Measurements from ENCODE around the gene S100A4.
"Not testable (repeated sequence)": the region's sequence is repeated elsewhere in the genome, so short reads cannot be mapped to it uniquely, and the experiment has no call there.

The S100A4 gene

GRCh38 chr1:153545067-153546055, at the start of gene S100A4:
Gene S100A4 (minus strand): TSS chr1:153545806. CDS start chr1:153544794, 1,012 bp downstream.
- DNase-seq, result peak; percentile 85

- no peak for DNase-seq
Measured at GRCh38 chr1:153592748-153593147, 47.1 kb upstream of the S100A4 start.

- DNase-seq, result no peak
Measured at GRCh38 chr1:153588482-153588881, 42.9 kb upstream of the S100A4 start.

DNA sequence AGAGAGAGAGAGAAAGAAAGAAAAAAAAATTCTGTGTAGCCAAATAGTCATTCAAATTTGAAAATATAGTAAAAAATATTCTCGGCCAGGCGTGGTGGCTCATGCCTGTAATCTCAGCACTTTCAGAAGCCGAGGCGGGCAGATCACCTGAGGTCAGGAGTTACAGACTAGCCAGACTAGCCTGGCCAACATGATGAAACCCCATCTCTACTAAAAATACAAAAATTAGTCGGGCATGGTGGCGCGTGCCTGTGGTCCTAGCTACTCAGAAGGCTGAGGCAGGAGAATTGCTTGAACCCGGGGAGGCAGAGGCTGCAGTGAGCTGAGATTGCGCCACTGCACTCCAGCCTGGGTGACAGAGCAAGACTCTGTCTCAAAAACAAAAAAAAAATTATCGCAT, 42.4 kb upstream of the S100A4 start:
- DNase-seq, result not testable (repeated sequence)

DNA sequence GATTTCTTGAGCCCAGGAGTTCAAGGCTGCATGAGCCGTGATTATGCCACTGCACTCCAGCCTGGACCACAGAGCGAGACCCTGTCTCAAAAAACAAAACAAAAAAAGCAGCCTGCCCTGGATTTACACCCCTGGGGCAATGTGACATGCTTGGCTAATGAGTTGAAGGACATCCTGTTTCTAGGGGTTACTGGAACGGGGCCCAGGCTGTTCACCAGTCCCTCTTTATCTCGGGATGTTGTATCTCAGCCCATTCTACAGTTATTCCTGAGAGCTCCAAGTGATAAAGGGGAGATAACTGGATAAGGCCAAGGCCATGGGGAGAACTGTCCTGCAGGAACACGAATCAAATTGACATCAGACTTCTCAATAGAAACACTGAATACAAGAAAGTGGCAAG, 41.7 kb upstream of the S100A4 start:
- no peak for DNase-seq

DNA sequence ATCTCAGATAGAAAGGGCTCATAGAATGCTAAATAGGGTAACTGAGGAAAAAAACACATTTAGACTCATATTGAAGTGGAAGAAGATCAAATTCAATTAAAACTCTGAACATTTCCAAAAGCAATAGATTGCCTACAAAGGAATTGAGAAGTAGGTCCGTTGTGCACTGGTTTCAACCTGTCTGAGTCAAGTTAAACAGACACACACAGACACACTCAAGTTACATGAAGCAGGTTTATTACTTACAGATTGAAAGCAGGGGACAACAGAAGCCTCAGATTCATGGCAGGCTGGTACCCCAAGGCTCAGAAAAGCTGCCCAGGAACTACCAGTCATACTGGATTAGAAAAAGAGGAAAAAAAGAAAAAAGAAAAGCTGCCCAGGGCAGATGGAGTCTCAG, 40.7 kb upstream of the S100A4 start:
- DNase-seq, result no peak

DNA sequence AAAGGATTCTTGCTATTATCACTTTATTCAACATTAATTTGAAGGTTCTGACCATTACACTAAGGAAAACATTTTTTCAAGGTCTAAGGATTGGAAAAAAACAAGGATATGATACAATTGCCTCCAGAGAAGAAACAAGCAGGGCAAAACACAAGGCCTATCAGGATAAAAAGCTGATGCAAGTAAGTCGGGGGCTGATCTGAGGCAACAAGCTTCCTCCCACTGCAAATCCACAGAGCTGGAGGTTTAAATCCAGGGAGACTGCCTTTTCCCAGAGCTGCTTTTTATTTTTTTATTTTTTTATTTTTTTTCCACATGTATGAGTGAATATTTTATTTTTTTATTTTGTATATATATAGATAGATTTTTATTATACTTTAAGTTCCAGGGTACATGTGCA, 39.4 kb upstream of the S100A4 start:
- DNase-seq, result no peak

DNA sequence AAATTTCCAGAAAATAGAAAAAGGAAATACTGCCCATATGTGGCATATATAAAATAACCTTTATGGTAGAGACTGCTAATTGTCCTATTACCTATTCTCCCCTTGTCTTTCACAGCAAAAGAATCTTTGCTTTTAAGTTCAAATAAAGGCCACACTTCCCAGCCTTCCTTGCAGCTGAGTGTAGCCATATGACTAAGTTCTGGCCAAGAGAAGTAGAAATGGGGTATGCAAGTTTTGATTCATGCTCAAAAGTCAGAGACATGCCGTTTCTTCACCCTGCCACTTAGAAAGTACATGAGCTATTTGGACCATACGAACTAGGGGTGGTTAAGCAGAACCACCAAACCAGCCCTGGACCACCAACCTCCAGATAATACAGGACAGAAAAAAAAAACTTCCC, 38.4 kb upstream of the S100A4 start:
- DNase-seq, result no peak

- not testable (repeated sequence) for DNase-seq
Measured at GRCh38 chr1:153583514-153583913, 37.9 kb upstream of the S100A4 start.

- not testable (repeated sequence) for DNase-seq
Measured at GRCh38 chr1:153582836-153583235, 37.2 kb upstream of the S100A4 start.

DNA sequence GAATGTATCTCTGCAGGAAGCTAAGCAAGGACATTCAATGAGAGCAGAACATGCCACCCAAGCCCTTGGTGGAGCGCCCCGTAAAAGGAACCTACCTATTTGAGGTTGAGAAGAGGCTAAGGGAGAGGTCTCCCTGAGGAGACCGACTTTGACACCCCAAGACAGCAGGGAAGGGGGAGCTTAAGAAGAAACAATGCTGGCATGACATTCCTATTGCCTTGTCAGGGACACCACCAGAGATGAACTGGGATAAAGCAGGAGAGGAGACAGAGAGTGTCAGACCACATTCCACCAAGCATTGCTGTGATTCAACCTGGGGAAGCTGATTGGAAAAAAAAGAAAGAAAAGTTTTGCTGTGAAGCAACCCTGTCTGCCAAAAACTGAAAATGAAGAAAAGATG, 33.3 kb upstream of the S100A4 start:
- no peak for DNase-seq

DNA sequence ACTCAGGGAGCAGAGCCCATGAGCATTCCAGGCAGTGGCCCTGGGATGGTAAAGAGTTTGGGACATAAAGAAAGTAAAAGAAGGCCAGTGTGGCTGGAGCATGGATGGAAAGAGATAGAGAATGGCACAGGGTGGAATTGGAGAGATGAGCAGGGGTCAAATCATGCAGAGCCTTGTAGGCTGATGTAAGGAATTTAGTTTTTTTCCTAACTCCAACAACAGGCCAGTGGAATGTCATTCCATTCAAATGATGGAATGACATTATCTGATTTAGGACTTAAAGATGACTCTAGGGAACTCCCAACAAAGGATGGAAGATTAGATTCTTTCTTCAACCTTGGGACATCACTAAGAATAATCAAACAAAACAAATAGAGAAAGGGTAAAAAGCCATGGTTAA, 32.9 kb upstream of the S100A4 start:
- no peak for DNase-seq

DNA sequence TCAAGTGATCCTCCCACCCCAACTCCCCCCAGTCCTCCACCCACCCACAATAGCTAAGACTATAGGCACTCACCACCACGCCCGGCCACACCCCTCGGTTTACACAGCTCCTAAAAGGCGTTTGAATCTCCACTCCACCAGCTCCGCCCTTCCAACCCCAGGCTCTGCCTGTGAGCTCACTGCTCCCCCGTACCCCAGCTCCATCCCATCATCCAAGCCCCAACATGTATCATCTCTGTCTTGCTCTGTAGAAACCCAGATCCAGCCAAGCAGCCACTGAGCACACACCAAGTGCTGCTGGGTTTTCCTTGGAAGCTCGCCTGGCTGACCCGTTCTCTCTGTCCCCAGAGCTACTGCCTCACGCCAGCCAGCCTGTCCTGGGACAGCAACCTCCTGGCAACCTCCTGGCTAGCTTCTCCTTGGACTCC, 32.0 kb upstream of the S100A4 start:
- DNase-seq, result no peak

GRCh38 chr1:153577138-153577537, 31.5 kb upstream of the S100A4 start:
- DNase-seq, result no peak

GRCh38 chr1:153575497-153575896, 29.9 kb upstream of the S100A4 start:
- not testable (repeated sequence) for DNase-seq

DNA sequence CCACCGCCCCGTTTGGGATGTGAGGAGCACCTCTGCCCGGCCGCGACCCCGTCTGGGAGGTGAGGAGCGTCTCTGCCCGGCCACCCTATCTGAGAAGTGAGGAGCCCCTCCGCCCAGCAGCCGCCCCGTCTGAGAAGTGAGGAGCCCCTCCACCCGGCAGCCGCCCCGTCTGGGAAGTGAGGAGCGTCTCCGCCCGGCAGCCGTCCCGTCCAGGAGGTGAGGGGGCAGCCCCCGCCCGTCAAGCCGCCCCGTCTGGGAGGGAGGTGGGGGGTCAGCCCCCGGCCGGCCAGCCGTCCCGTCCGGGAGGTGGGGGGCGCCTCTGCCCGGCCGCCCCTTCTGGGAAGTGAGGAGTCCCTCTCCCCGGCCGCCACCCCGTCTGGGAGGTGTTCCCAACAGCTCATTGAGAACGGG, 29.5 kb upstream of the S100A4 start:
- DNase-seq, result not testable (repeated sequence)

DNA sequence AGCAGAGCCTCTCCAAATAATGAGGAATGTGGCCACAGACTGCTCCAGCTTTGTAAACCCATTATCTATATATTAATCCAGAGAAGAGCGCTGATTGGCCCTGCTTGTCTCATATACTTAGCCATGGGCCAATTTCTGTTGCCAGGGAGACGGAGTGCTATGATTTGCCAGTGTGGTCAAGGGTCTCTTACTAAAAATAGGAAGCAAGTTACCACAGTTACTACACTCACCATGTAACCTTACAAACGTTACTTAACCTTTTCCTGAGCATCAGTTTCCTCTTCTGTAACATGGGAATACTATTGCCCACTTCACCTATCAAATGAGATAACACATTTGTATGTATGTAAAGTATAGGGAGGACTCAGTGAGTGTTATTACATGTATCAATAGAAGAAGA, 27.7 kb upstream of the S100A4 start:
- DNase-seq, result no peak

- DNase-seq, result peak; percentile 66
Measured at GRCh38 chr1:153572569-153573015, 27.0 kb upstream of the S100A4 start.

DNA sequence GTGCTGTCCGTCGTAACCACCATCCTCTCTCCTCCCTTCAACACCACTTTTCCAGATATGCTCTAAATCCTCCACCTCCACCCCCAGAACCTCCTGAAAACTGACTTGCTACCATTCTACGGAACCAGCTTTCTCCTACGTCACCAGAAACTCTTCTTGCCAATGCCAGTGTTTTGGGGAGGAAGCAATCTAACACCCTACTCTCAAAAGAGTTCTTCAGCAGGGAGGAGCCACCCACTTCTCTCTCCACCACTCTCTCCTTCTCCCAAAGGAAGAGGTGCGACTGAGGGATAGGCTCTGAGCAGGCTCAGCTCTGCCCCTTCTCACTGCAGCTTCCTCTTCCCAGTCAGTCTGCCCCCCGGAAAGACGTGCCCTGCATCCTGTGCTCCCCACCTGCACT, 26.1 kb upstream of the S100A4 start:
- DNase-seq, result no peak

DNA sequence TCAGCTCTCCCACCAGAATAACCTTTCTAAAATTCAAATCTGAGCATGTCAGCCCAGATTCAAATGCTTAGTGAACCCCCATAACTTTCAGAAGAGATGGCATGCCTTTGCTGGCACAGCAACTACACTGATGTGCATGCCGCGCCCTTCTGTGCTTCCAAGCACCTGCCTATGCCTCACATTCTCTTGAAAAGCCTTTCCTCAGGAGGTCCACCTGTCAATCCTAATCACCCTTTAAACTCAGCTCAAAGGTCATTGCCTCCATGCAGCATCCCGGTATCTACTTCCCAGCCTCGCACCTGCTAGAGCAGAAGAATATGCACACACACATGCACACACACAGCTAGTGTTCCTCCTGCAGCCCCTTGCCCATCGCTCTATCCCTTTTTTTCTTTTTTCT, 25.3 kb upstream of the S100A4 start:
- DNase-seq, result no peak

DNA sequence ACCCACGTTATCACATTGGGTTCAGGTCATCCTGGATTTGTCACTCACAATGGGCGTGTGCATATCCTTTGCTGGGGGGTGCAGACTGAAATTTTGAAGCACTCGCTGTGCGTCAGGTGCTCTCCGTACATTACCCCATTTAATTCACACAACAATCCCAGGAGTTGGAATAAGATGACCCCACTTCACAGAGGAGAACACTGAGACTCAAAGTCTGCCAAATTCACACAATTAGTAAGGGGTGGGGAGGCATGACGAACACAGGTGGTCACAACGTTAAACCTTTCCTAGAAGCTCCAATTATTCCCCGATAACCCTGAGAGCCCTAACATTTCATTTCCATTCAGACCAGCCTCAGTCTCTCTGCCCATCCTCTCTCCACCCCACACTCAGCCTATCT, 23.9 kb upstream of the S100A4 start:
- DNase-seq, result no peak

DNA sequence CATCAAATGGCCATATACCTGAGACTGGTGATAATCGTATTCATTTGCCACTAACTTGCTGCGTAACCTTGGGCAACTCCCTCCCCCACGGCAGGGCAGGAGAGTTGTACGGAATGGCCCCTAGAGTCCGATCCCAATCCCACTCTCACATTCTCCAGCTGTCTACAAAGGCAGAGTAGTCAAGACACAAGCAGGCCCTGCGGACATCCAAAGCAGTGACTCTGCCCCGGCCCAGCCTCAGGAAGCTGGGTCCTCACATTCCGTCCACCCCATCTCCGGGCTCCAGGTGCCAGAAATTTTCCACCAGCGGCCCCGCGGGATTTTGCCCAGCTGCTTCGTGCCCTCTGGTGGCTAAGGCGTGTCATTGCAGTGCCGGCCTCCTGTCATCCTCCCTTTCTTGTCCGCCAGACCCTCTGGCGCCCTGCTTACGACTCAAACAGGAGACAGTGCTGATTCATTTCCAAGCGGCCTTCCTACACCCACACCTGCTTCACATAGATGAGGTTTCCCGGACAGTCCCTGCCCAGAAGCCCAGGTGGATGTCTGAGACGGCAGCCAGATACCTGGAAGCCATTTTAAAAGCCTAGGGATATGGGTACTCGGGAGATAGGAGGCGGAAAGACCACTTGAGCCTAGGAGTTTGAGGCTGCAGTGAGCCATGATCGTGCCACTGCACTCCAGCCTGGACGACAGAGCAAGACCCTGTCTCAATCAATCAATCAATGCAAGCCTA, 22.9 kb upstream of the S100A4 start:
- peak; percentile 76 for DNase-seq

DNA sequence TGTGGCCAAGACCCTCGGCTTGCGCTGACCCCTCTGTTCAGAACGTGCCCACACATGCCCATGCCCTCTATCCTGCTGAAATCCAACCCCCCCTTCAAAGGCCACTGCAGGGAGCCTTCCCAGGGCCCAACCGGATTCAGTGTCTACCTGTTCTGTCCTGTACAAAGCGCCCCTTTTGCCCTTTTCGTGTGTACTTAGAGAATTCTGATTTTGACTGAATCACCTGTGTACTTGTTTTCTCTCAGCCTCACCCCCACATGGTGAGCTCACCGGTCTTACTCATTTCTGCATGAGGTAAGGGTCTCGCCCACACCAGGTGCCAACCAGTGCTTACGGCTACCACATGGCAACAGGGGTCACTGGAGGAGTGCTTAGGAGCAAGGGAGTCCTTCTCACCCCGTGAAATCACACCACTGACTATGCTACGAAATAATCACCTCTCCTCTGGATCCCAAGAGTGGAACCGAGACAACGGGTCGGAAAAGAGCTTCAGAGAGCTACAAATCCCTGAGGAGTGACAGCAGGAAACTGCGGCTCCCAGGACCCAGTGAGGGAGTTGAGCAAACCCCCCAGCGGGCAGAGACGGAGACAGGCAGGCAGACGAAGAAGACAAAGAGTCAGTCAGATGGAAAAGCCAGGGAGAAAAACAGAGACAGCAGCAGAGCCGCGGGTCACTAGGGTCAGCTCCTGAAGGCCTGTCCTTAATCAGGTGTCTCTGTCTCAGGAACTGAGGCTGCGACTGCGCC, 22.2 kb upstream of the S100A4 start:
- DNase-seq, result no peak
